Measurements from ENCODE around the gene MCTP2. TPM values are rescaled to one million over a fixed set of nuclear protein-coding genes. Genes with fewer than 3 reads are reported as not detected.

MCTP2 gene
- total RNA-seq, 1 experiment from 2014 or later = 0.19 TPM

- Histone ChIP-seq H3K27me3 (replicated peaks; ENCODE audit: insufficient read depth, low read depth, low read length, poor library complexity) (peaks cover 4% of the 10 kb centered on the region), H3K36me3 (ENCODE audit: insufficient read depth, low read length, poor library complexity, severe bottlenecking) (no peaks in the 10 kb centered on the region), H3K4me3 (ENCODE audit: low read depth, low read length, poor library complexity, severe bottlenecking) (no peak overlapping the region), H3K27ac (ENCODE audit: low read depth, low read length, poor library complexity, severe bottlenecking) (no peak overlapping the region), H3K9me3 (ENCODE audit: low read depth, low read length, poor library complexity, severe bottlenecking) (no peaks in the 10 kb centered on the region), H3K4me1 (ENCODE audit: insufficient read depth, low read length, poor library complexity, severe bottlenecking) (no peaks in the 10 kb centered on the region)
- POLR2A ChIA-PET (ENCODE audit: low non-redundant PET) = no interaction called here
- no peak for DNase-seq (ENCODE audit: low spot score)
- no peak for TF ChIP-seq EZH2 (IDR thresholded peaks at IDR 0.05; ENCODE audit: borderline replicate concordance, low read depth, low read length, poor library complexity, severe bottlenecking)
- no peak for TF ChIP-seq CTCF (conservative IDR thresholded peaks at IDR 0.05; ENCODE audit: low read depth, low read length)
- CTCF ChIA-PET = no interaction called here
- no TSS peak for BruUV-seq (replicated peaks)
- intact Hi-C loops (cut with micrococcal nuclease; ENCODE audit: unreplicated experiment) = no loop called here
Observed at GRCh38 chr15:94186770-94187331, 44.5 kb upstream of the MCTP2 start.

GRCh38 chr15:94193906-94194305 lies 37.5 kb upstream of the MCTP2 start:
- no peak for TF ChIP-seq CTCF (conservative IDR thresholded peaks at IDR 0.05; ENCODE audit: low read depth, low read length)
- no peak for TF ChIP-seq EZH2 (IDR thresholded peaks at IDR 0.05; ENCODE audit: borderline replicate concordance, low read depth, low read length, poor library complexity, severe bottlenecking)
- no TSS peak for BruUV-seq (replicated peaks)

GRCh38 chr15:94196531-94196930 lies 34.8 kb upstream of the MCTP2 start:
- no peak overlapping the region for H3K27ac ChIP-seq (ENCODE audit: low read depth, low read length, poor library complexity, severe bottlenecking)
- no peak for DNase-seq (ENCODE audit: low spot score)
- TF ChIP-seq CTCF (conservative IDR thresholded peaks at IDR 0.05; ENCODE audit: low read depth, low read length) = no peak
- TF ChIP-seq EZH2 (IDR thresholded peaks at IDR 0.05; ENCODE audit: borderline replicate concordance, low read depth, low read length, poor library complexity, severe bottlenecking) = no peak
- no TSS peak for BruUV-seq (replicated peaks)
- H3K27me3 ChIP-seq (replicated peaks; ENCODE audit: insufficient read depth, low read depth, low read length, poor library complexity) = no peaks in the 10 kb centered on the region
- H3K36me3 ChIP-seq (ENCODE audit: insufficient read depth, low read length, poor library complexity, severe bottlenecking) = no peaks in the 10 kb centered on the region
- no peaks in the 10 kb centered on the region for H3K9me3 ChIP-seq (ENCODE audit: low read depth, low read length, poor library complexity, severe bottlenecking)
- H3K4me3 ChIP-seq (ENCODE audit: low read depth, low read length, poor library complexity, severe bottlenecking) = no peak overlapping the region
- intact Hi-C loops (cut with micrococcal nuclease; ENCODE audit: unreplicated experiment) = no loop called here
- POLR2A ChIA-PET (ENCODE audit: low non-redundant PET) = no interaction called here
- CTCF ChIA-PET = no interaction called here
- no peaks in the 10 kb centered on the region for H3K4me1 ChIP-seq (ENCODE audit: insufficient read depth, low read length, poor library complexity, severe bottlenecking)

More at GRCh38 chr15:94193906-94194305, 37.5 kb upstream of the MCTP2 start:
- ChIA-PET CTCF (no interaction called here), POLR2A (ENCODE audit: low non-redundant PET) (no interaction called here)
- H3K9me3 ChIP-seq (ENCODE audit: low read depth, low read length, poor library complexity, severe bottlenecking) = no peaks in the 10 kb centered on the region
- DNase-seq (ENCODE audit: low spot score) = no peak
- H3K27ac ChIP-seq (ENCODE audit: low read depth, low read length, poor library complexity, severe bottlenecking) = no peak overlapping the region
- no peak overlapping the region for H3K4me3 ChIP-seq (ENCODE audit: low read depth, low read length, poor library complexity, severe bottlenecking)
- H3K4me1 ChIP-seq (ENCODE audit: insufficient read depth, low read length, poor library complexity, severe bottlenecking) = no peaks in the 10 kb centered on the region
- no peaks in the 10 kb centered on the region for H3K36me3 ChIP-seq (ENCODE audit: insufficient read depth, low read length, poor library complexity, severe bottlenecking)
- intact Hi-C loops (cut with micrococcal nuclease; ENCODE audit: unreplicated experiment) = no loop called here
- H3K27me3 ChIP-seq (replicated peaks; ENCODE audit: insufficient read depth, low read depth, low read length, poor library complexity) = peaks cover under 1% of the 10 kb centered on the region
